ENCODE data around the gene GLIPR1L2. TPM values are rescaled to one million over a fixed set of nuclear protein-coding genes. Genes with fewer than 3 reads are reported as not detected.

The GLIPR1L2 gene
- total RNA-seq: 0.28 and 0.56 TPM in 2 replicates

GRCh38 chr12:75390899-75391538, at the start of gene GLIPR1L2:
Gene GLIPR1L2, plus strand, starts transcription at chr12:75391089. Its CDS starts 28 bp downstream, at chr12:75391117.

GRCh38 chr12:75480469-75480949, 89.6 kb downstream of the GLIPR1L2 start, which contains the start of gene GLIPR1:
Gene GLIPR1, plus strand, starts transcription at chr12:75480755. Its CDS starts 126 bp downstream, at chr12:75480881.

Other genes starting within 250 kb of the GLIPR1L2 start
- not detected in 2 replicates for gene KCNC2, start 181.2 kb upstream of the GLIPR1L2 start, total RNA-seq
- 1.7 and 3.2 TPM in 2 replicates for gene CAPS2, start 60.8 kb upstream of the GLIPR1L2 start, total RNA-seq
- not detected in 2 replicates for gene GLIPR1L1, start 56.4 kb upstream of the GLIPR1L2 start, total RNA-seq
- gene GLIPR1, start 89.7 kb downstream of the GLIPR1L2 start, total RNA-seq: 5.6 and 8.1 TPM in 2 replicates
- 38.9 and 43.7 TPM in 2 replicates for gene KRR1, start 120.5 kb downstream of the GLIPR1L2 start, total RNA-seq